HL-60 (cell line): ENCODE results near the gene DIO2.

Source experiments
- GABPA ChIP-seq: IDR thresholded peaks from 2 replicates; pipeline ENCODE4 v1.6.1; 2012; ENCODE audit warnings: low read depth
- POLR2AphosphoS5 ChIP-seq: IDR thresholded peaks from 2 replicates; pipeline ENCODE4 v1.6.1; 2012; ENCODE audit warnings: low read depth
- REST ChIP-seq: IDR thresholded peaks from 2 replicates; pipeline ENCODE4 v1.6.1; 2012; ENCODE audit warnings: low read depth; ENCODE audit not compliant: insufficient replicate concordance
- SPI1 ChIP-seq: IDR thresholded peaks from 2 replicates; pipeline ENCODE4 v1.6.1; 2012; ENCODE audit warnings: low read depth, mild to moderate bottlenecking, borderline replicate concordance
- TF ChIP-seq, protein P1 (sequence below): IDR thresholded peaks from one replicate; pipeline ENCODE4 v1.5.1; 2011; ENCODE audit warnings: low read length, control low read depth, inconsistent platforms; ENCODE audit not compliant: insufficient read depth

GRCh38 chr14:80167793-80168448 lies 43.4 kb downstream of the DIO2 start:
- TF ChIP-seq, protein P1, sequence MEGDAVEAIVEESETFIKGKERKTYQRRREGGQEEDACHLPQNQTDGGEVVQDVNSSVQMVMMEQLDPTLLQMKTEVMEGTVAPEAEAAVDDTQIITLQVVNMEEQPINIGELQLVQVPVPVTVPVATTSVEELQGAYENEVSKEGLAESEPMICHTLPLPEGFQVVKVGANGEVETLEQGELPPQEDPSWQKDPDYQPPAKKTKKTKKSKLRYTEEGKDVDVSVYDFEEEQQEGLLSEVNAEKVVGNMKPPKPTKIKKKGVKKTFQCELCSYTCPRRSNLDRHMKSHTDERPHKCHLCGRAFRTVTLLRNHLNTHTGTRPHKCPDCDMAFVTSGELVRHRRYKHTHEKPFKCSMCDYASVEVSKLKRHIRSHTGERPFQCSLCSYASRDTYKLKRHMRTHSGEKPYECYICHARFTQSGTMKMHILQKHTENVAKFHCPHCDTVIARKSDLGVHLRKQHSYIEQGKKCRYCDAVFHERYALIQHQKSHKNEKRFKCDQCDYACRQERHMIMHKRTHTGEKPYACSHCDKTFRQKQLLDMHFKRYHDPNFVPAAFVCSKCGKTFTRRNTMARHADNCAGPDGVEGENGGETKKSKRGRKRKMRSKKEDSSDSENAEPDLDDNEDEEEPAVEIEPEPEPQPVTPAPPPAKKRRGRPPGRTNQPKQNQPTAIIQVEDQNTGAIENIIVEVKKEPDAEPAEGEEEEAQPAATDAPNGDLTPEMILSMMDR, result no peak
- no peak for TF ChIP-seq SPI1
- no peak for TF ChIP-seq GABPA
- no peak for TF ChIP-seq REST
- TF ChIP-seq POLR2AphosphoS5, result no peak
